DMS153 treated with DMSO at 0.1 percent for 48 hours (cell line): ENCODE results near the gene KRTAP2-2.

Source experiments
- DNase-seq: peaks from one replicate; lab custom pipeline; 2025; ENCODE audit not compliant: unreplicated experiment; lab: John Stamatoyannopoulos, UW

KRTAP2-2 gene

DNA sequence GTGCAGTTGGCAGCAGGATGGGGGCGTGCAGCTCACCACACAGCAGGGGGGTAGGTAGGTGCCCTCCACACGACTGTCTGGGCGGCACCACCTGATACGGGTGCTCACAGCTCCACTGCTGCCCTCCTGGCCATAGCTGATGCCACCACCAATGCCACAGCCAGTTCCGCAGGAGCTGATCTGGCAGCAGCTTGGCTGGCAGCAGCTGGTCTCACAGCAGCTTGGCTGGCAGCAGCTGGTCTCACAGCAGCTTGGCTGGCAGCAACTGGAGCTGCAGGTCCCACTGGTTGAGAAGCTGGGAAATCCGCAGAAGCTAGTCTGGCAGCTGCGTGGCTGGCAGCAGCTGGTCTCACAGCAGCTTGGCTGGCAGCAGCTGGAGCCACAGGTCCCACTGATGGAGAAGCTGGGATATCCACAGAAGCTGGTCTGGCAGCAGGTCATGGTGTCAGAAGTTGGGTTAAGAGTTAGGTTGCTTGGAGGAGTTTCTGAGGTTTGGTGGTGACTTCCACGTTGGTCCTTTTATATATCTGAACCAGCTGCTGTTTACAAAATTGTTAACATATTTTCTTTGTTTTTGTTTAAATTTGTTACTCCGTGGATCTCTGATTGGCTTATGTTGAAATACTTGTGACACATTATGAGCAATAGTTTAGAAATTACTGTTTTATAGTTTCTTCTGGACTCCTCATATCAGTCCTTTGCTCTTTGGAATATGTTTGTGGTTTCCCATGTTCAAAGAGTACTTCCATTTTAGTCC, 28.1 kb downstream of the KRTAP2-2 start, which contains the start of gene KRTAP1-5:
Gene KRTAP1-5, minus strand, starts transcription at position 494 of the 757 bp plus-strand sequence. Its CDS starts 53 bp downstream, at position 441.
- no peak for DNase-seq

GRCh38 chr17:41024697-41025096, 30.3 kb downstream of the KRTAP2-2 start:
- no peak for DNase-seq

- DNase-seq: no peak
Observed at GRCh38 chr17:41020336-41020735, 34.7 kb downstream of the KRTAP2-2 start.

DNA sequence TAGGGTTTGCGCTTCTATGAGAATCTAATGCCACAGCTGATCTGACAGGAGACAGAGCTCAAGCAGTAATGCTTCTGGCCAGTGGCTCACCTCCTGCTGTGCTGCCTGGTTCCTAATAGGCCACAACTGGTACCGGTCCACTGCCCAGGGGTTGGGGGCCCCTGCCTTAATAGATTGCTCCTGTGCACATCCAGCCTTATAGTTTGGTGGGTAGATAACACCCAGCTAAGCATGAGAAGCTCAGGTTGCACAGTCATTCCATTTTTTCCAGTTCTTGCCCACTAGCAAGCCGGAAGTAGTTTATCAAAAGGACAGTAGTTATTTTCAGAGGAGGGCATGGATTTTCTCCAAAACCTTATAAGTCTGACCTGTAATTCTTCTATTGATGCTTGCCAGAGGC, 35.6 kb downstream of the KRTAP2-2 start:
- DNase-seq: no peak

DNA sequence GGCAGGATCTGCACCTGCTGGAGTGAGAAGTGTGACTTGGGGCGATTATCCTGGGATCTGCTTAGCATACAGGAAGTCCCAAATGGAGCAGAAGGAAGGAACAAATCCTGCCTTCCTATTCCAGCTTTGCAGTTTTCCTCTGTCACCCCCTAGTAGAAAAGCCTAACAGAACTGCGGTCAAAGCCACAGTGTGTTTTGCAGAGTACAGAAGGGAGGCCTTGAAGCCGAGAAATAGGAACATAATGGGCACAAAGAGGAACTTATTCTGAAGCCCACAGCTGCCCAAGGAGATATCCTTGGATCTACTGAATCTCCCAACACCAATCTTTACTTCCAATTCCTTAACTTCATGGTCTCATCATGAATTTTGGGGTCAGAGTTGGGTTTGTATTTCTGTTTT, 36.5 kb downstream of the KRTAP2-2 start:
- DNase-seq: no peak

- DNase-seq: no peak
Observed at GRCh38 chr17:41016578-41017215, 38.3 kb downstream of the KRTAP2-2 start.

GRCh38 chr17:41015454-41015853, 39.6 kb downstream of the KRTAP2-2 start:
- no peak for DNase-seq

DNA sequence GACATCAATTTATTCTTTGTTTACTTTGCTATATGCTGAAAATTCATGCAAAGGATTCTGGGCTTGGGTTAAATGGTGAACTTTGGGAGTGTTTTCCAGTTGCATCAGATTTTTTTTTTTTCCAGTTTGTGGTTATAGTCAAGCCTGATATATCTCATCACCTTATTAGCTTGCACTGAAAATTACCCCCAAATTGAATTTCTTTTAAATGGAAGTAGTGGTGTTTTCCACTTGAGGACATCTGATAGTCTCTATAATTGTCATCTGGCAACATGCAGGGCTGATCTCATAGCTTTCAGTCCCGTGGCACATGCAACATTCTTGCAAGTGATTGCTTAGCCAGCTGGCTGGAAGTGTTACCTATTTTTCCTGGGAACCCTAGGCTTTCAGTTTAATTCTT, 41.4 kb downstream of the KRTAP2-2 start:
- DNase-seq: no peak

GRCh38 chr17:41013181-41013580, 41.8 kb downstream of the KRTAP2-2 start:
- no peak for DNase-seq

- DNase-seq: no peak
Observed at GRCh38 chr17:41012326-41013120, 42.5 kb downstream of the KRTAP2-2 start.

GRCh38 chr17:41010441-41010840, 44.6 kb downstream of the KRTAP2-2 start:
- DNase-seq: no peak

GRCh38 chr17:41009936-41010335, 45.1 kb downstream of the KRTAP2-2 start:
- DNase-seq: no peak

GRCh38 chr17:41009301-41009760, 45.7 kb downstream of the KRTAP2-2 start:
- peak; percentile 31 for DNase-seq

DNA sequence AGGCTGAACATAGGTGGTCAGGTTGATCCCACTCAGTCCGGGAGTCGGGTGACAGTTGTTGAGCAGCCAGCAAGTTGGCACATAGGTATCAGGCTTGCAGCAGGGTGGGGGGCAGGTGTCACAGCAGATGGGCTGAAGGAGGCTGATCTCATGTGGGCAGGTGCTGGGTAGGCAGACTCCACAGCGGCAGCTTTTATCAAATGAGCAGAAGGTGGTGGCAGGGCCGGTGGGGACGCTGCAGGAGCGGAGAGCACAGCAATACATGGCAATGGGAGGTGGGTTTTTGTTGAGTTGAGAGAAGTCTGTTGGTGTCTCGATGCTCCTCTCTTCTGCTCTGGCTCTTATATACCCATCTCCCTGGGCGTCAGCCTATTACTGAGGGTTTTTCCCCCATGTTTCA, 46.2 kb downstream of the KRTAP2-2 start, which contains the start of gene KRTAP3-1:
Gene KRTAP3-1, minus strand, starts transcription at position 318 of the 400 bp plus-strand sequence. Its CDS starts 54 bp downstream, at position 264.
- no peak for DNase-seq
